ENCODE measurements around the gene KRT83.

DNA sequence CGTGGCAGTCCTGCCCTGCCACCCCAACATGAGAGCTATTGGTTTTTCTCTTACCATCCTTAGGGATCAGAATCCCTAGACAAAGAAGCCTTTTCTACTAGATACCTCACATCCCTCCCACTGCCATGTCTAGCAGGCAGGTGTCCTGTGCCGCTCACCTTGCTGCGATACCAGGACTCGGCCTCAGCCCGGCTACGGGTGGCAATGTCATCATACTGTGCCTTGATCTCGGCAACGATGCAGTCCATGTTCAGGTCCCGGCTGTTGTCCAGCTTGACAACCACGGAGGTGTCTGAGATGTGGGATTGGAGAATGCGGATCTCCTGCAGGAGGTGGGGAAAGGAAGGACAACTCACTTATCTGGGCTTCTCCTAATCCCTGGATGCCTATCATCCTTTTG is 4.5 kb downstream of the KRT83 start:
- TF ChIP-seq POLR2A (IDR thresholded peaks at IDR 0.05; ENCODE audit: low read depth, low read length) (no peak), POLR2AphosphoS5 (IDR thresholded peaks at IDR 0.05; ENCODE audit: low read depth, low read length) (no peak), PAX5 (IDR thresholded peaks at IDR 0.05; ENCODE audit: insufficient read depth, low read length, severe bottlenecking) (no peak), SPI1 (IDR thresholded peaks at IDR 0.05; ENCODE audit: low read depth, low read length) (no peak), TAF1 (IDR thresholded peaks at IDR 0.05; ENCODE audit: low read depth, low read length) (no peak), POU2F2 (IDR thresholded peaks at IDR 0.05; ENCODE audit: low read depth, low read length) (no peak)

All from GM12891 (cell line).